Gastrocnemius medialis (tissue), 4 donors: Measurements from ENCODE around the gene LEAP2. TPM values are rescaled to one million over a fixed set of nuclear protein-coding genes. Genes with fewer than 3 reads are reported as not detected.

Experiments
- ATAC-seq, 2 donors: fragments of 150-250 bp; one replicate each; pipeline ENCODE4 v1.9.1; 2016
- DNase-seq, 2 donors: peaks; one replicate each; pipeline ENCODE4 v3.0.0-alpha.2; 2019
- H3K27ac ChIP-seq, 4 donors: fragments of 200-600 bp; sonication (generic); 1 replicate in 1 of 4; 2 replicates in 3 of 4; pipeline ENCODE4 v1.5.1; 2016 to 2018; ENCODE audit warnings: mild to moderate bottlenecking in 2 of 4, moderate library complexity in 1 of 4
- H3K27me3 ChIP-seq, 3 donors: fragments of 200-600 bp; sonication (generic) in 2 of 3; 1 replicate in 1 of 3; 2 replicates in 2 of 3; pipeline versions ENCODE4 v1.5.1 to v1.6.0; 2016 to 2019; ENCODE audit warnings: mild to moderate bottlenecking in 1 of 3, moderate library complexity in 1 of 3
- H3K36me3 ChIP-seq, 2 donors: fragments of 200-600 bp; sonication (generic) in 1 of 2; one replicate each; pipeline ENCODE4 v1.5.1; 2017 to 2018
- H3K4me1 ChIP-seq, 2 donors: fragments of 200-600 bp; sonication (generic) in 1 of 2; one replicate each; pipeline ENCODE4 v1.5.1; 2016 to 2017; ENCODE audit warnings: mild to moderate bottlenecking in 2 of 2
- H3K4me3 ChIP-seq, 4 donors: fragments of 200-600 bp; sonication (generic) in 3 of 4; 1 replicate in 1 of 4; 2 replicates in 3 of 4; pipeline ENCODE4 v1.5.1; 2016 to 2019; ENCODE audit warnings: mild to moderate bottlenecking in 2 of 4
- H3K9me3 ChIP-seq, 3 donors: fragments of 200-600 bp; sonication (generic) in 2 of 3; 1 replicate in 1 of 3; 2 replicates in 2 of 3; pipeline ENCODE4 v1.5.1; 2016 to 2019
- POLR2A ChIP-seq, 2 donors: fragments of 450-650 bp; IDR thresholded peaks; one replicate each; pipeline ENCODE4 v1.6.1; 2017; ENCODE audit warnings: antibody characterized with exemption in 2 of 2, mild to moderate bottlenecking in 2 of 2, moderate library complexity in 2 of 2
- in situ Hi-C, 4 donors: fragments of 200-750 bp; cut with MboI; loops; one replicate each; pipeline versions ENCODE4 v1.15.0 to v1.8.0; 2017; ENCODE audit warnings: low sequenced_read_pairs in 4 of 4
- intact Hi-C: fragments of 100-400 bp; cut with DNase I; formaldehyde crosslinking; loops from one replicate; pipeline ENCODE4 v1.15.1; 2023; ENCODE audit warnings: low total_unique reads
- total RNA-seq, 4 donors: library from RNA; depleted of rRNA; stranded (reverse); fragments of >200 nt; gene quantifications; one replicate each; pipeline versions ENCODE4 v1.1.0 to v1.2.3, GENCODE V29; 2016
- TF ChIP-seq, protein P1 (sequence below), 5 experiments: fragments of 450-650 bp in 3 of 5; fragments of 200-600 bp in 2 of 5; sonication (generic) in 2 of 5; IDR thresholded peaks in 4 of 5; conservative IDR thresholded peaks in 1 of 5; 1 replicate in 4 of 5; 2 replicates in 1 of 5; pipeline ENCODE4 v1.5.1; 2016 to 2019; ENCODE audit warnings: antibody characterized with exemption in 5 of 5, mild to moderate bottlenecking in 3 of 5, moderate library complexity in 3 of 5

Gene LEAP2
- total RNA-seq, 4 donors from 2014 or later = 0.52 to 3.3 (median 0.88) TPM

- H3K4me1 ChIP-seq = no peaks in the 10 kb centered on the region
- DNase-seq = no peak
- no peaks in the 10 kb centered on the region for H3K36me3 ChIP-seq
- H3K27ac ChIP-seq = peak overlapping the region in 1 of 4 donors; percentile 18
- peaks cover 0 to 3% (median 0%) of the 10 kb centered on the region in 3 donors for H3K27me3 ChIP-seq
- no peak overlapping the region for H3K4me3 ChIP-seq
- no peak for ATAC-seq
- TF ChIP-seq, protein P1, sequence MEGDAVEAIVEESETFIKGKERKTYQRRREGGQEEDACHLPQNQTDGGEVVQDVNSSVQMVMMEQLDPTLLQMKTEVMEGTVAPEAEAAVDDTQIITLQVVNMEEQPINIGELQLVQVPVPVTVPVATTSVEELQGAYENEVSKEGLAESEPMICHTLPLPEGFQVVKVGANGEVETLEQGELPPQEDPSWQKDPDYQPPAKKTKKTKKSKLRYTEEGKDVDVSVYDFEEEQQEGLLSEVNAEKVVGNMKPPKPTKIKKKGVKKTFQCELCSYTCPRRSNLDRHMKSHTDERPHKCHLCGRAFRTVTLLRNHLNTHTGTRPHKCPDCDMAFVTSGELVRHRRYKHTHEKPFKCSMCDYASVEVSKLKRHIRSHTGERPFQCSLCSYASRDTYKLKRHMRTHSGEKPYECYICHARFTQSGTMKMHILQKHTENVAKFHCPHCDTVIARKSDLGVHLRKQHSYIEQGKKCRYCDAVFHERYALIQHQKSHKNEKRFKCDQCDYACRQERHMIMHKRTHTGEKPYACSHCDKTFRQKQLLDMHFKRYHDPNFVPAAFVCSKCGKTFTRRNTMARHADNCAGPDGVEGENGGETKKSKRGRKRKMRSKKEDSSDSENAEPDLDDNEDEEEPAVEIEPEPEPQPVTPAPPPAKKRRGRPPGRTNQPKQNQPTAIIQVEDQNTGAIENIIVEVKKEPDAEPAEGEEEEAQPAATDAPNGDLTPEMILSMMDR (IDR thresholded peaks at IDR 0.05 in 4 of 5, conservative IDR thresholded peaks at IDR 0.05 in 1 of 5) = no peak
- no peak for TF ChIP-seq POLR2A (IDR thresholded peaks at IDR 0.05)
- intact Hi-C loops = no loop called here
- in situ Hi-C loops = loop anchor here in 1 of 4 donors (10.0 kb wide), 1 partner anchor 82 kb away; the partner anchor contains the start of gene CCNI2
- no peaks in the 10 kb centered on the region for H3K9me3 ChIP-seq
These were observed 46.9 kb upstream of the LEAP2 start for GRCh38 chr5:132826424-132827082.

- no peaks in the 10 kb centered on the region for H3K4me1 ChIP-seq
- H3K27me3 ChIP-seq = peaks cover 0 to 3% (median 0%) of the 10 kb centered on the region in 3 donors
- TF ChIP-seq, protein P1 (IDR thresholded peaks at IDR 0.05 in 4 of 5, conservative IDR thresholded peaks at IDR 0.05 in 1 of 5) = no peak
- H3K36me3 ChIP-seq = no peaks in the 10 kb centered on the region
- H3K27ac ChIP-seq = no peak overlapping the region
- no peaks in the 10 kb centered on the region for H3K9me3 ChIP-seq
- H3K4me3 ChIP-seq = no peak overlapping the region
- DNase-seq (no peak), ATAC-seq (no peak)
- in situ Hi-C loops (loop anchor here in 1 of 4 donors (10.0 kb wide), 1 partner anchor 83 kb away; the partner anchor contains the start of gene CCNI2), intact Hi-C loops (no loop called here)
These were observed 45.4 kb upstream of the LEAP2 start for GRCh38 chr5:132827943-132828673.

GRCh38 chr5:132828846-132829494, 44.5 kb upstream of the LEAP2 start:
- H3K27ac ChIP-seq = no peak overlapping the region
- TF ChIP-seq, protein P1 (IDR thresholded peaks at IDR 0.05 in 4 of 5, conservative IDR thresholded peaks at IDR 0.05 in 1 of 5) = no peak
- no peak for TF ChIP-seq POLR2A (IDR thresholded peaks at IDR 0.05)
- H3K9me3 ChIP-seq = no peaks in the 10 kb centered on the region
- H3K4me1 ChIP-seq = no peaks in the 10 kb centered on the region
- ATAC-seq (no peak), DNase-seq (no peak)
- intact Hi-C loops (no loop called here), in situ Hi-C loops (loop anchor here in 1 of 4 donors (10.0 kb wide), 1 partner anchor 84 kb away; the partner anchor contains the start of gene CCNI2)
- H3K27me3 ChIP-seq = peaks cover 0 to 3% (median 0%) of the 10 kb centered on the region in 3 donors
- no peaks in the 10 kb centered on the region for H3K36me3 ChIP-seq
- H3K4me3 ChIP-seq = peak overlapping the region in 2 of 4 donors; percentile 53 to 57

DNA sequence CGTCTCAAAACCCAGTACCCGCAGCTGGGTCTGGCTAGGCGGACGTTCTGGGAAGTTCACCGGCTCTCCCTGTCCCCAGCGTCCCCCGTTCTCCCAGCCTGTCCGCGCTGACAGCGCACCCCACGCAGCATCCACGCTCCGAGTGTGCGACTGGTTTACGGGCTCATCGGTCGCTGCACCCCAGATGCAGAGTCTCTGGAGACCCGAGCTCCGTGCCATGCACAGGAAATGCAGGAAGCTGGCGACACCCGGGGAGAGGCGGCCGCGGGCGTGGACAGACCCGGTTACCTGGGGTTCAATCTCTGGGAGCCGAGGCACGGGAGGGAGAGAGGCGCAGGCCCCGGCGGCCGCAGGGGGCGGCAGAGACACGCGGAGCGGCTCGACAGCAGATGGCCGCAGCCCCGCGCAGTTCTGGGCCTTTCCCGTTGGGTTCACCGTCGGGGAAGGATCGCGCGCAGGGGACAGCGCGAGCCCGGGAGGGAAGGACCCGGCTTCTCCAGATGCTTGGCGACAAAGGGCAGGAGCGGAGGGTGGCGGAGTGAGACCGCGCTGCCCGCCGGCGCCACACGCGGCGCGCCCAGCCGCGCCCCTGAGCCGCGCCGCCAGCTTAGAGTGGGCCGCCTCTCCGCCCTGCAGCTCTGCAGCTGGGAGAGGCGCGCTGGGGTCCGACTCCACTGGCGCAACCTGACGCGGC, 43.6 kb upstream of the LEAP2 start:
- H3K27me3 ChIP-seq = peaks cover 0 to 3% (median 0%) of the 10 kb centered on the region in 3 donors

More for the DNA sequence above, 43.6 kb upstream of the LEAP2 start:
- Histone ChIP-seq H3K9me3 (no peaks in the 10 kb centered on the region), H3K36me3 (no peaks in the 10 kb centered on the region), H3K27ac (peak overlapping the region; percentile 12 to 78 (median 74)), H3K4me1 (no peaks in the 10 kb centered on the region), H3K4me3 (peak overlapping the region; percentile 53 to 72 (median 56))
- in situ Hi-C loops = loop anchor here in 1 of 4 donors (10.0 kb wide), 1 partner anchor 85 kb away; the partner anchor contains the start of gene CCNI2
- intact Hi-C loops = loop anchor here (1.0 to 5.0 kb wide), 3 partner anchors 36 to 222 kb away; partner anchors contain the start of genes GDF9, HSPA4 and UQCRQ
- ATAC-seq (peak; percentile 91 to 92), DNase-seq (peak; percentile 29 to 50)
- TF ChIP-seq, protein P1 (IDR thresholded peaks at IDR 0.05 in 4 of 5, conservative IDR thresholded peaks at IDR 0.05 in 1 of 5) = peak; percentile 72 to 95 (median 85)
- TF ChIP-seq POLR2A (IDR thresholded peaks at IDR 0.05) = no peak
